ENCODE measurements around the gene DNAH17. TPM values are rescaled to one million over a fixed set of nuclear protein-coding genes. Genes with fewer than 3 reads are reported as not detected.

DNAH17 gene
- total RNA-seq, 1 experiment from 2014 or later = 0.69 TPM

DNA sequence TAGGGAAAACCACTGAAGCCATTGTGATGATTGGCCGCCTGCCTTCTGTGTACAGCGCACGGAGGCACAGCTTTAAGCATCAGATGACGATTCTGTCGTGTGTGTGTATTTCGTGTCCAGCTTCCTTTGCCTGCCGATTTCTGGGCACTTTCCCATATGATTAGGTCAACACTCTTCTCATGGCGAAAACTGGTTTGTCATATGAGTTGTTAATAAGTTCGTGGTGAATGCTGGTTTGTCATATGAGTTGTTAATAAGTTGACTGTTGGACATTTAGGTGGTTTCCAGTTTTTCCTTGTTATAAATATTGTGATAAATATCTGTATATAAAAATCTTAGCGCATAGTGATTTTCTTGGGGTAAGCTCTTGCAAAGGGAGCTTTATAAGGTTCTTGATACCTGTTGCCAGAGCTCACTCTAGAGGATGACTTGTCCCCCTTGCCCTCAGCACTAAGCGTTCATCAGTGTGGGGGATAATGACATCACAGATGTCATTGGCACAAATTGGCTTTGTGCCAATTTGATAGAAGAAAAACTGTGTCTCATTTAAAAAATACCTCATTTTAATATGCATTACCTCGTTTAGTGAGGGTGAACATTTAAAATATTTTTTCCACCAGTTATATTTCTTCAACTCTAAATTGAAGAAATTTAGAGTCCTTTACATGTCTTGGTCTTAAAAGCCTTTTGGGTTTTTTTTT, 158.7 kb downstream of the DNAH17 start:
- no peak overlapping the region for H2AFZ ChIP-seq (ENCODE audit: low read depth, low read length, poor library complexity, severe bottlenecking)
- no peaks in the 10 kb centered on the region for H3K4me1 ChIP-seq (ENCODE audit: control insufficient read depth in 1 of 2, insufficient read depth in 2 of 2, low read length in 2 of 2)
- H3K36me3 ChIP-seq (ENCODE audit: control insufficient read depth in 1 of 2, insufficient read depth in 2 of 2, low read length in 2 of 2) = peaks cover 22 to 31% of the 10 kb centered on the region in 2 experiments; a peak in 3 of 4 replicates
- ATAC-seq (no peak), DNase-seq (ENCODE audit: low read depth, low spot score) (no peak)
- H3K27me3 ChIP-seq (ENCODE audit: insufficient read depth, low read length) = no peaks in the 10 kb centered on the region
- RAD21 ChIA-PET (ENCODE audit: low non-redundant PET in 1 of 2, low total read pairs in 2 of 2, uncharacterized antibody in 2 of 2, unreplicated experiment in 2 of 2) = no interaction called here
- H3K79me2 ChIP-seq (ENCODE audit: insufficient read depth, low read length) = peaks cover 36% of the 10 kb centered on the region
- no peaks in the 10 kb centered on the region for H3K9me2 ChIP-seq (ENCODE audit: insufficient read depth)
- H4K20me1 ChIP-seq (ENCODE audit: insufficient read depth) = peaks cover 6% of the 10 kb centered on the region; the same call in 1 of the 2 replicates
- H3K9me3 ChIP-seq (ENCODE audit: control insufficient read depth in 1 of 2, insufficient read depth in 1 of 2, low read depth in 1 of 2, low read length in 2 of 2) = no peaks in the 10 kb centered on the region
- H3K27ac ChIP-seq (ENCODE audit: low read depth, low read length) = no peak overlapping the region
- intact Hi-C loops (cut with micrococcal nuclease) = no loop called here
- POLR2A ChIA-PET = no interaction called here
- TF ChIP-seq SRF (IDR thresholded peaks at IDR 0.05; ENCODE audit: low read depth) (no peak), EZH2phosphoT487 (IDR thresholded peaks at IDR 0.05; ENCODE audit: borderline replicate concordance) (no peak), ZFX (IDR thresholded peaks at IDR 0.05) (no peak), TCF7L2 (IDR thresholded peaks at IDR 0.05; ENCODE audit: borderline replicate concordance, extremely low read depth, insufficient read depth, insufficient read length) (no peak), CEBPB (IDR thresholded peaks at IDR 0.05; ENCODE audit: low read depth) (no peak), MAX (IDR thresholded peaks at IDR 0.05) (no peak), JUND (IDR thresholded peaks at IDR 0.05) (no peak), ZNF274 (IDR thresholded peaks at IDR 0.05; ENCODE audit: low read depth, low read length) (no peak), POLR2A (IDR thresholded peaks at IDR 0.05; ENCODE audit: borderline replicate concordance, extremely low read depth, insufficient read depth, insufficient read length) (no peak), POLR2AphosphoS5 (IDR thresholded peaks at IDR 0.05; ENCODE audit: low read depth, low read length) (no peak), YY1 (IDR thresholded peaks at IDR 0.05; ENCODE audit: extremely low read depth, insufficient replicate concordance, low read depth, low read length) (no peak), FOSL1 (IDR thresholded peaks at IDR 0.05; ENCODE audit: low read depth) (no peak), EGR1 (IDR thresholded peaks at IDR 0.05; ENCODE audit: low read depth) (no peak), EZH2 (IDR thresholded peaks at IDR 0.05) (no peak), CBX3 (IDR thresholded peaks at IDR 0.05; ENCODE audit: low read depth) (no peak)
- TF ChIP-seq, protein P1, sequence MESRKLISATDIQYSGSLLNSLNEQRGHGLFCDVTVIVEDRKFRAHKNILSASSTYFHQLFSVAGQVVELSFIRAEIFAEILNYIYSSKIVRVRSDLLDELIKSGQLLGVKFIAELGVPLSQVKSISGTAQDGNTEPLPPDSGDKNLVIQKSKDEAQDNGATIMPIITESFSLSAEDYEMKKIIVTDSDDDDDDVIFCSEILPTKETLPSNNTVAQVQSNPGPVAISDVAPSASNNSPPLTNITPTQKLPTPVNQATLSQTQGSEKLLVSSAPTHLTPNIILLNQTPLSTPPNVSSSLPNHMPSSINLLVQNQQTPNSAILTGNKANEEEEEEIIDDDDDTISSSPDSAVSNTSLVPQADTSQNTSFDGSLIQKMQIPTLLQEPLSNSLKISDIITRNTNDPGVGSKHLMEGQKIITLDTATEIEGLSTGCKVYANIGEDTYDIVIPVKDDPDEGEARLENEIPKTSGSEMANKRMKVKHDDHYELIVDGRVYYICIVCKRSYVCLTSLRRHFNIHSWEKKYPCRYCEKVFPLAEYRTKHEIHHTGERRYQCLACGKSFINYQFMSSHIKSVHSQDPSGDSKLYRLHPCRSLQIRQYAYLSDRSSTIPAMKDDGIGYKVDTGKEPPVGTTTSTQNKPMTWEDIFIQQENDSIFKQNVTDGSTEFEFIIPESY (IDR thresholded peaks at IDR 0.05; ENCODE audit: extremely low read depth, insufficient replicate concordance, low read length) = no peak
- no peak overlapping the region for H3K4me2 ChIP-seq (ENCODE audit: low read length)
- CTCF ChIA-PET = interaction anchor here (1.8 to 2.6 kb wide), 3 partner anchors 57 to 288 kb away, joined by 3 to 15 read pairs (median 8); no protein-coding TSS in a partner anchor
- no peak overlapping the region for H3K4me3 ChIP-seq (replicated peaks in 1 of 2; ENCODE audit: low read depth in 1 of 2, low read length in 2 of 2)
- BruUV-seq (replicated peaks) = no TSS peak
- no peak overlapping the region for H3K9ac ChIP-seq (ENCODE audit: low read length)

All from HCT116 (cell line).